Measurements from ENCODE around the gene SND1. TPM values are rescaled to one million over a fixed set of nuclear protein-coding genes. Genes with fewer than 3 reads are reported as not detected.

SND1 gene
- total RNA-seq, 1 donor from 2014 or later, result 85.9 TPM

DNA sequence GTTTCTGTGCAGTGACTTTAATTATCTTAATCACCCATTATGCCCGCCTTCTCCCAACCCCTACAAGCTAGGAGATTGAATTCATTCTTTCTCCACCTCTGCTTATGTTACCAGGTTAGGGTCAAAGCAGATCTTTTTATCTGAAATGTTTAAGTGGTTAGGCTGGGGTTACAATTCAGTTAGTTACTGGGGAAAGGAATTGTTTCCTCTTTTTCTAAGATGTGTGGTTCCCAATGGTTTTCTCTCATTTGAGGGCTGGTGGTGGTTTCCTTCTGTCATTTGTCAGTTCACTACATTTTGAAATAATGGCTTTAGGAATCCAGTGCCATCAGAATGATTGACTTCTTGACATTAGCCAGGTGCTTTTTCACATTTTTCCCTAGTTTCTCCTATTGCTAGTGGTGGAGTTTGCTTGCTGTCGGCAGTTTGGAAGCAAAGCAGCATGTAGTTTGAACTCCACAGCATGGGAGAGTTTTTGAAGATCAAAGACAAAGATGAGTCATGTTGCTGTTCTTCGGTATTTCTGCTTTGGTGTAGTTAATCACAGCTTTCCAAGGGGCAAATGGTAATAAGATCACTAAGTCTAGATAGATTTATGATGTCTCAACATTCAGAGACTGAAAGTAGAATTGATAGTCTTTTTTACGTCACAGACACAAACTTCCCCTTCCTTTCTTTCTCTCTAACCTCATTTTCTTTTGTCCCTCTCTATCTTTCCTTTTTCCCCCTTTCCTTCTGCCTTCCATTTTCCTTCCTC, 168.2 kb downstream of the SND1 start:
- no peak for TF ChIP-seq POLR2AphosphoS5 (IDR thresholded peaks at IDR 0.05; ENCODE audit: insufficient read depth in 1 of 2, low read depth in 1 of 2)
- TF ChIP-seq CTCF (IDR thresholded peaks at IDR 0.05), result no peak
- TF ChIP-seq POLR2A (IDR thresholded peaks at IDR 0.05), result no peak
- no peaks in the 10 kb centered on the region for H3K9me3 ChIP-seq
- peaks cover 16% of the 10 kb centered on the region for H3K4me1 ChIP-seq
- H3K36me3 ChIP-seq, result no peaks in the 10 kb centered on the region
- no peak overlapping the region for H3K27ac ChIP-seq
- DNase-seq (ENCODE audit: extremely low spot score in 2 of 2), result no peak
- no peaks in the 10 kb centered on the region for H3K27me3 ChIP-seq
- H3K4me3 ChIP-seq, result no peak overlapping the region
- intact Hi-C loops (cut with DNase I), result loop anchor here (10.0 kb wide), 1 partner anchor 1305 kb away; no protein-coding TSS in a partner anchor

DNA sequence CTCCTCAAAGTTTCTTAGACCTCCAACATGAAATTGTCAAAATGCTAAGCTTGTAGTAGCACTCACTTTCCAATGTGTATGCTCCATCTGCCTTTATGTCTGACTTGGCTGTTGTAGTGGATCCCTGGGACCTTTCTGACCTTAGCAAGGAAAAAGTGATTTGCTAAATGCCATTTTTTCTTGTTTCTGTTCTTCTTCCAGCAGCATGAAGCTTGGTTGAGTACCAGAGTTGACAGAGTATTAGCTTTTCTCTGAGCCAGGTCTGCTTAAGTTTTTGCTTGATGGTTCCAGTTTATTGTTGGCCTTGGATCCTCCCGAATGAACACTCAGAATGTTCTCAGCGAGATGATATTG, 168.7 kb downstream of the SND1 start:
- no peaks in the 10 kb centered on the region for H3K27me3 ChIP-seq
- intact Hi-C loops (cut with DNase I), result loop anchor here (10.0 kb wide), 1 partner anchor 1304 kb away; no protein-coding TSS in a partner anchor
- H3K4me1 ChIP-seq, result peaks cover 16% of the 10 kb centered on the region
- DNase-seq (ENCODE audit: extremely low spot score in 2 of 2), result no peak
- no peak overlapping the region for H3K4me3 ChIP-seq
- H3K9me3 ChIP-seq, result no peaks in the 10 kb centered on the region
- H3K36me3 ChIP-seq, result no peaks in the 10 kb centered on the region
- H3K27ac ChIP-seq, result no peak overlapping the region
- TF ChIP-seq CTCF (IDR thresholded peaks at IDR 0.05) (no peak), POLR2AphosphoS5 (IDR thresholded peaks at IDR 0.05; ENCODE audit: insufficient read depth in 1 of 2, low read depth in 1 of 2) (no peak), POLR2A (IDR thresholded peaks at IDR 0.05) (no peak)

DNA sequence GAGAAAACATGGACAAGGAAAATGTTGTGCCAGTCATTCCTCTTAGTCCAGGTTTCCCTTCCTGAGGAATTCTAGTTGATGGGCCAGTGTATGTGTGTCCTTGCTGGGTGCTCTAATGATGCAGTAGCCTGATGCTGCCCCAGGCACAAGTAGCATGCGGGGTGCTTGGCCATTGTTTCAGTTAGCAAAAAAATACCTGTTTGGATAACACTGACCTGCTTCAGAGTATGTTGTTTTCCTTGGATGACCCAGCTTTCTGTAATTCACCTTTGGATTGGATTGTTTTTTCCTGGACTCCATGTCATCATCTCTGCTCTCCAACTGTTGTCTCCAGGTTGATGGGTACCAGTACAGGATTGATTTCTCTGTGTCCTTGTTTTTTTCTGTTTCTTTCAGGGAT, 169.2 kb downstream of the SND1 start:
- H3K4me1 ChIP-seq, result peaks cover 16% of the 10 kb centered on the region
- no peak overlapping the region for H3K27ac ChIP-seq
- H3K9me3 ChIP-seq, result no peaks in the 10 kb centered on the region
- DNase-seq (ENCODE audit: extremely low spot score in 2 of 2), result no peak
- TF ChIP-seq POLR2AphosphoS5 (IDR thresholded peaks at IDR 0.05; ENCODE audit: insufficient read depth in 1 of 2, low read depth in 1 of 2) (no peak), POLR2A (IDR thresholded peaks at IDR 0.05) (no peak), CTCF (IDR thresholded peaks at IDR 0.05) (no peak)
- no peaks in the 10 kb centered on the region for H3K36me3 ChIP-seq
- H3K4me3 ChIP-seq, result no peak overlapping the region
- intact Hi-C loops (cut with DNase I), result loop anchor here (10.0 kb wide), 1 partner anchor 1304 kb away; no protein-coding TSS in a partner anchor
- H3K27me3 ChIP-seq, result no peaks in the 10 kb centered on the region

GRCh38 chr7:127822822-127823508, 171.0 kb downstream of the SND1 start:
- no peaks in the 10 kb centered on the region for H3K9me3 ChIP-seq
- peaks cover 16% of the 10 kb centered on the region for H3K4me1 ChIP-seq
- DNase-seq (ENCODE audit: extremely low spot score in 2 of 2), result no peak
- H3K36me3 ChIP-seq, result no peaks in the 10 kb centered on the region
- no peak overlapping the region for H3K4me3 ChIP-seq
- no peak for TF ChIP-seq CTCF (IDR thresholded peaks at IDR 0.05)
- intact Hi-C loops (cut with DNase I), result loop anchor here (10.0 kb wide), 1 partner anchor 1302 kb away; no protein-coding TSS in a partner anchor
- H3K27me3 ChIP-seq, result no peaks in the 10 kb centered on the region
- no peak overlapping the region for H3K27ac ChIP-seq

- peaks cover 16% of the 10 kb centered on the region for H3K4me1 ChIP-seq
- intact Hi-C loops (cut with DNase I), result loop anchor here (10.0 kb wide), 1 partner anchor 1300 kb away; no protein-coding TSS in a partner anchor
- no peaks in the 10 kb centered on the region for H3K27me3 ChIP-seq
- H3K4me3 ChIP-seq, result no peak overlapping the region
- TF ChIP-seq CTCF (IDR thresholded peaks at IDR 0.05), result no peak
- no peak for TF ChIP-seq POLR2A (IDR thresholded peaks at IDR 0.05)
- H3K36me3 ChIP-seq, result no peaks in the 10 kb centered on the region
- no peaks in the 10 kb centered on the region for H3K9me3 ChIP-seq
- DNase-seq (ENCODE audit: extremely low spot score in 2 of 2), result no peak
- no peak overlapping the region for H3K27ac ChIP-seq
These were observed 172.7 kb downstream of the SND1 start for GRCh38 chr7:127824682-127825081.

All from vagina (tissue), 2 donors.